Measurements from ENCODE around the gene PLCXD3. TPM values are rescaled to one million over a fixed set of nuclear protein-coding genes. Genes with fewer than 3 reads are reported as not detected.
"Not testable (repeated sequence)": the region's sequence is repeated elsewhere in the genome, so short reads cannot be mapped to it uniquely, and the experiment has no call there.

Gene PLCXD3
- total RNA-seq, 1 donor from 2014 or later, result 6.4 TPM

GRCh38 chr5:41339339-41339738 is 171.1 kb downstream of the PLCXD3 start:
- no peak for DNase-seq

- DNase-seq, result no peak
Observed at GRCh38 chr5:41338136-41338675, 172.2 kb downstream of the PLCXD3 start.

- no peak for DNase-seq
Observed at GRCh38 chr5:41337724-41338123, 172.7 kb downstream of the PLCXD3 start.

GRCh38 chr5:41337216-41337615 is 173.2 kb downstream of the PLCXD3 start:
- DNase-seq, result no peak

- no peak for DNase-seq
Observed at GRCh38 chr5:41336471-41336870, 173.9 kb downstream of the PLCXD3 start.

- no peak for DNase-seq
Observed at GRCh38 chr5:41335596-41336181, 174.7 kb downstream of the PLCXD3 start.

DNA sequence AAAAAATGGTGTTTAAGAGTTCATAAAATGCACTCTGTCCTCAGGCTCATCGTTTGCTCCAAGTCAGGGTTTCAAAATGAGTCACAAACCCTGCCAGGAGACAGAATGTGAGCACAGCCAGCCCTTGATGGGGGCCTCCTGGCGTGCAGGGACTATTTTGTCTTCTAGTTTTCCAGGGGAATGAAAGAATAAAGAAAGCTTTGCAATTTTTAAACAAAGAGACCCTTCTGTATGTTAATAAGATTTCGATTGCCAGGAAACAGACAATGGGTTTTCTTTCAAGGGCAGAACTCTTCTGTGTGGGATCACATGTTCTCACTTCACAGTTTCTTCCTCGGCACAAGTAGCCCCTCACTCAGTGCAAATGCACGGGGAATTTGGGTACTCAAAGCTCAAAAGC is 175.6 kb downstream of the PLCXD3 start:
- DNase-seq, result peak; percentile 1

DNA sequence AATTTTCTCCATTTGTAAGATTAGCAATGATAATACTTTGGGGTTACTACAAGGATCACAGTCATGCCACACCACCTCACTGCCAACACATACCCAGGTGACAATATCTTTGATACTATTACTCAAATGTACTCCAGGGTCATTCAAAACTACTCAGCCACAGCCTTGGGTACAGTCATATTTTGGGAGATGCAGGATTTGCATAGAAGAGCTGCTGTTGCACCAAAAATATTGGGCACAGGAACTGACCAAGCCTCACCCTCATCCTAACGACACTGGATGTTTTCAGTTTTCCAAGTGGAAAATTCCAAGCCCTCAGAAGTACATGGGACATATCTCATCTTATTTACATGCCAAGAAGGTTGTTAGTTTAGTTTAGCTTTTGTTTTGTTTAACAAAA is 176.2 kb downstream of the PLCXD3 start:
- DNase-seq, result no peak

- no peak for DNase-seq
Observed at GRCh38 chr5:41325074-41325473, 185.3 kb downstream of the PLCXD3 start.

DNA sequence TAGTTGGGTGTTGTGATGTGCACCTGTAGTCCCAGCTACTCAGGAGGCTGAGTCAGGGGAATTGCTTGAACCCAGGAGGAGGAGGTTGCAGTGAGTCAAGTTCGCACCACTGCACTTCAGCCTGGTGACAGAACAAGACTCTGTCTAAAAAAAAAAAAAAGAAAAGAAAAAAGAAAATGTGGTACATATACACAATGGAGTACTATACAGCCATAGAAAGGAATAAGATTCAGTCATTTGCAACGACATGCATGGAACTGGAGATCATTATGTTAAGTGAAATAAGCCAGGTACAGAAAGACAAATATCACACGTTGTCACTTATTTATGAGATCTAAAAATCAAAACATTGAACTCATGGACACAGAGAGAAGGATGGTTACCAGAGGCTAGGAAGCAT is 187.6 kb downstream of the PLCXD3 start:
- DNase-seq, result not testable (repeated sequence)

DNA sequence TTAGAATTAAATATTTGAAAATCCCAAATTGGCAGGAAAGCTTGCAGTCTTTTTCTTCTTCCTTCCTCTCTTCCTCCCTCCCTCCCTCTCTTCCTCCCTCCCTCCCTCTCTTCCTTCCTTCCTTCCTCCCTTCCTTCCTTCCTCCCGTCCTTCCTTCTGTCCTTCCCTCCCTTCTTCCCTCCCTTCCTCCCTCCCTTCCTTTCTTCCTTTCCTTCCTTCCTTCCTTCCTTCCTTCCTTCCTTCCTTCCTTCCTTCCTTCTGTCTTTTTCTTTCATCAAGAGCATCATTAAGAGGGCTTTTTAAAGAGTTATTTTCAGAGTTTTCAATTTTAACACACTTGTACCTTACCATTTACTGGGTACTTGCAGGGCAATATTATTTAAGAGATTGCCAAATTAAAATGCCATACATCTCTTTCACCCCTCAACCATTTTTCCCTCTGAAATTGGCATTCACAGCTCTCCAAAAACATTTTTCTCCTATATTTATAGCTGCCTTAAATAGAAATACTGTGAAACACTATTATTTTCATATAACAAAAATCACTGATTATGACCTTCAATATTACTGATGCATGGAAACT is 197.8 kb downstream of the PLCXD3 start:
- no peak for DNase-seq

GRCh38 chr5:41312066-41312465 is 198.3 kb downstream of the PLCXD3 start:
- DNase-seq, result no peak

- no peak for DNase-seq
Observed at GRCh38 chr5:41309275-41309674, 201.1 kb downstream of the PLCXD3 start.

DNA sequence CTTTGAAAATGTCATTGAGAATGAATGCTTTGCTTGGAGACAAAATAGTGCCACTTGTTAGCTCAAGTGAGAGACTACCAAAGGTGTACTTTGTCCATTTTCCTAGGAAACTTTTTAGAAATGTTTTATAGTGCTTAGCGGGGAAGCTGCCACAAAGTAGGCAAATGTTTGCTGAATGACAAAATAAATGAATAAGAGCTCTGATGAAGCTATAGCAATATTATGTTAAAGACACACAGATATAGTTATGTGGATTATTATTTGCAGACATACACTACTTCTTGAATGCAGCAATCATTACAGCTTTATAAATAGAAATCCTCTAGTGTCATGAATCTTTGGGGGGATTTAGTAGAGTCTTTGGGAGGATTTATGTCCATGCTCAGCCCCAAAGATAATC is 204.4 kb downstream of the PLCXD3 start:
- no peak for DNase-seq

GRCh38 chr5:41305056-41305455 is 205.3 kb downstream of the PLCXD3 start:
- DNase-seq, result no peak

- DNase-seq, result no peak
Observed at GRCh38 chr5:41296066-41296465, 214.3 kb downstream of the PLCXD3 start.

DNA sequence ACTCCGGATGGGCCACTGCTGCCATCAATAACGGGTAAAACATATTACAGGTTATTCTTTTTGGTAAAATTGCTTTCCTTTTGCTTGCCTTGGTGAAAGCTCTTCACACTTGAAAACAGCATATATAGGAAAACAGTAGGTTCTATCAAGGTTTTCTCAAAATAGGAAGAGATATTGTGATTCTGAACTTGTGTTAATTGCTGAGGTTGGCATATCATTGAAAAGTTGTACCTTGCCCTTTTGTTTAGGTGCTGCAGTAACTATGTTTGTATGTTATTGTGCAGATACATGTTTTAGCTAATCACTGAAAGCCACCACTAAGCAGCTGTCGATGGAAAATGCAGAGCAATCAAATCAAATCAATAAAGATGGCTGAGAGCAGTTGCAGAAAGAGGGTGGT is 219.1 kb downstream of the PLCXD3 start:
- no peak for DNase-seq

DNA sequence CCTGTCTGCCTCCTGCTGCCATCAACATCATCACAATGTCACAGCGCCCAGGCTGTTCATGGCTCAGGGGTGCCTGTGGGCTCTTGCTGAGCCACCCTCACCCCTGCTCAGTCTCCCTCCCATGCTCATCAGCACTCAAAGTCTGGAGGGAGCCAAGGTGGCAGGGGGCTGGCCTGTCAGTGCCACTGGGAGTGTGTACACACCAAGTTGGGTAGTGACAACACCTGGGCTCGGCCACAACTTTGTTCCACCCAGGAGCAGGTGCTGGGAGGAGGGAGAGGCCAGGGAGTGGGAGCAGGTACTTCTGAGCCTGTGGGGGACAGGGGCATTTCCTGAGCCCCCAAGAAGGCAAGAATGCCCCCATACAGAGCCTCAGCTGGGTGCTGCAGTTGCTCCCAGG is 219.6 kb downstream of the PLCXD3 start:
- no peak for DNase-seq

GRCh38 chr5:41289970-41290464 is 220.4 kb downstream of the PLCXD3 start:
- DNase-seq, result no peak

- no peak for DNase-seq
Observed at GRCh38 chr5:41286696-41287095, 223.7 kb downstream of the PLCXD3 start.

- no peak for DNase-seq
Observed at GRCh38 chr5:41286165-41286564, 224.2 kb downstream of the PLCXD3 start.

GRCh38 chr5:41284938-41285337 is 225.5 kb downstream of the PLCXD3 start:
- DNase-seq, result no peak

DNA sequence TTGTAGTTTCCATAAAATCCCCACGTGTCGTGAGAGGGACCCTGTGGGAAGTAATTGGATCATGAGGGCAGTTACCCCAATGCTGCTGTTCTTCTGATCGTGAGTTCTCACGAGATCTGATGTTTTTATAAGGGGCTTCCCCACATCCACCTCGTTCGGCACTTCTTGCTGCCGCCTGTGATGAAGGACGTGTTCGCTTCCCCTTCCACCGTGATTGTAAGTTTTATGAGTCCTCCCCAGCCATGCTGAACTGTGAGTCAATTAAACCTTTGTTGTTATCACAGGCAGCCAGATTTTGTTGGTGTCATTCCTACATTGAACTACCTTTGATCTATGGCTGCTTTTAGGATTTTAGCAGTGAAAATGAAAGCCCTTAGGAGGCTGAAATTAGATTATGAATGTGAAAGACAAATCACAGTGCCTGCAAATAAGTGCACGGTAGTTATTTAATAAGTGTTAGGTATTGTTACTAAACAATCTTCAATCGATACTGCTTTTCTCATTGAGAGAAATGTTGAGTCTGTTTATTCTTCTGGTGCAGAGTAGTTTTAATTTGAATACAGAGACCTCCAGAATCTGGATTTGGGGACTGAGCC is 229.1 kb downstream of the PLCXD3 start:
- DNase-seq, result no peak

DNA sequence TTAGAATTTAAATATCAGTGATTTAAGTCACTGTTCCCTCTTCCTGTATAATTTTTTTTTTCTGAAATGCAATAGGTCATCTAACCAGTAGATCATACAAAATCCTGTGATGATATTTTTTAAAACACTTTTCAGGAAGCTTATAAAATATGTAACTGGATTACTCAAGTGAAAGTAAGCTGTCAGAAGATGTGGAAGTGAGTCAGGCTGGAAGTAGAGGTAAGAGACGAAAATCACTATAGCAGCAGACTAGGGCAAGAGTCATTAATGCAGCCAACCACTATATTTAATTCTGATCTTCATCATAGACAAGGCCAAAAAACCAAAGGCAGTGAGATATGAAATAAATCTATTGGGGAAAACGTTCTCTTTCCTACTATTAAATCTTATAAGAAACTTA is 231.4 kb downstream of the PLCXD3 start:
- no peak for DNase-seq

Measured in occipital lobe (tissue), 2 donors.